Measurements from ENCODE around the gene CYP4F3.
"Not testable (repeated sequence)": the region's sequence is repeated elsewhere in the genome, so short reads cannot be mapped to it uniquely, and the experiment has no call there.

CYP4F3 gene

DNA sequence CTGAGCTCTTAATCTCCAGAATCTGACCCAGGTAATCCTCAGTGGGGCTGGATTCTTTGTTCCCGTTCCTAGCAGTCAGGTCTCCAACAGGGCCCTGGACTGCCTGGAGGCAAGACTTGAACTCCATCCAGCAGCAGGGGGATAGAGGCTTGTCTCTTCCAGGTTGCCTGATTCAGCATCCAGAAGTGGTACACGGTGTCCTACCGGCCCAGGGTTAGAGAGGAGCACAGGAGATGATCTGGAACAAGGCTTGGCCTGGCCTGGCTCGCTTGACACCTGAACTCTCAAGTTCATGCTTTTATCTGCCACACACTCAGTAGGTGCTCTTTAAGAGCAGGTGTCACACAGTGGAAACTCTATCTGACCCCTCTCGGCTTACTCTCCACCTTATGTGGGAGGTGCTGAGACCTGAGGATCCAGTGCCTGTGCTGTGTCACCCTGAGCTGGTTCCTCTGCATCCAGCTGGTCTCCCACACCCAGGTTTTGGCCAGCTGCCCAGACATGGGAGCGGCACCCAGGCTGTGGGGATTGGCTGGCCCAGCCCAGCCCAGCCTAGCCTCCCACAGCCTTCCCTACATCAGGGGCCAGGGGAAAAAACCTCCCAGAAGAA is at the start of gene CYP4F3:
CYP4F3 (plus strand) TSS at position 604 of the 610 bp plus-strand sequence. CDS start 519 bp downstream, outside the sequence.
- no peak for DNase-seq

GRCh38 chr19:15591796-15592195 is 48.9 kb upstream of the CYP4F3 start:
- DNase-seq = no peak

DNA sequence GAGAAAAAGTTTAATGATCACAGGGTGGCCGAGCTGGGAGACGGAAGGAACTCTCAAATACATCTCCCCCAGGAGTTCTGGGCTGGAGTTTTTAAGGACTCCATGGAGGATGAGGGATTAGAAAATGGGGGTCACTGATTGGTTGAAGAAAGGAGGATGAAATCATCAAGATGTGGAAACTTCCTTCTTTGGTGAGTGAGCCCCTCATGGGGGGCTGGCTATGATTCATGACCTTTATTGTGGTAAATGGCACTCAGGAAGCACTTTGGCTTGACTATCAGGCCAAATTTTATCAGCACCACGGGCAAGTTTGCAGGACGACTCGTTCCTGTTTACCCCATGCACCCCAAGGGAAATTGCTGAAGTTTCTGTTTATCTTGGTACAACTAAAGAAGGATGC is 48.2 kb upstream of the CYP4F3 start:
- not testable (repeated sequence) for DNase-seq

GRCh38 chr19:15593766-15594165 is 46.9 kb upstream of the CYP4F3 start:
- DNase-seq = not testable (repeated sequence)

DNA sequence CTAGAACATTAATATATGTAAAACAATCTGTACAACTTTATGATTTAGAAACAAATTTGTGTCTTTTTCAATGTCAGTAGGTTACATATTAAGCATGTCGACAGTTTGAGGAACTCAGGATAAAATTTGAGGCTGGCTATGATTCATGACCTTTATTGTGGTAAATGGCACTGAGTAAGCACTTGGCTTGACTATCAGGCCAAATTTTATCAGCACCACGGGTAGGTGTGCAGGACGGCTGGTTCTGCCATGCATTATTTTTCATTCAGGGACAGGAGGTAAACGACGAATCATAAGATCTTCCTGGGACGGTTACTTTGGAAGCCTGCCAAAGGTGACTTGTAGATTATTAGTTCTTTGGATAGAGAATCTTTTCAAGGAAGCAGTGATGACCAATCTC is 45.6 kb upstream of the CYP4F3 start:
- DNase-seq = no peak

- not testable (repeated sequence) for DNase-seq
Measured at GRCh38 chr19:15607978-15608925, 32.4 kb upstream of the CYP4F3 start.

GRCh38 chr19:15609261-15609660 is 31.4 kb upstream of the CYP4F3 start:
- no peak for DNase-seq

- no peak for DNase-seq
Measured at GRCh38 chr19:15612342-15612741, 28.4 kb upstream of the CYP4F3 start.

GRCh38 chr19:15613338-15613737 is 27.4 kb upstream of the CYP4F3 start:
- DNase-seq = no peak

DNA sequence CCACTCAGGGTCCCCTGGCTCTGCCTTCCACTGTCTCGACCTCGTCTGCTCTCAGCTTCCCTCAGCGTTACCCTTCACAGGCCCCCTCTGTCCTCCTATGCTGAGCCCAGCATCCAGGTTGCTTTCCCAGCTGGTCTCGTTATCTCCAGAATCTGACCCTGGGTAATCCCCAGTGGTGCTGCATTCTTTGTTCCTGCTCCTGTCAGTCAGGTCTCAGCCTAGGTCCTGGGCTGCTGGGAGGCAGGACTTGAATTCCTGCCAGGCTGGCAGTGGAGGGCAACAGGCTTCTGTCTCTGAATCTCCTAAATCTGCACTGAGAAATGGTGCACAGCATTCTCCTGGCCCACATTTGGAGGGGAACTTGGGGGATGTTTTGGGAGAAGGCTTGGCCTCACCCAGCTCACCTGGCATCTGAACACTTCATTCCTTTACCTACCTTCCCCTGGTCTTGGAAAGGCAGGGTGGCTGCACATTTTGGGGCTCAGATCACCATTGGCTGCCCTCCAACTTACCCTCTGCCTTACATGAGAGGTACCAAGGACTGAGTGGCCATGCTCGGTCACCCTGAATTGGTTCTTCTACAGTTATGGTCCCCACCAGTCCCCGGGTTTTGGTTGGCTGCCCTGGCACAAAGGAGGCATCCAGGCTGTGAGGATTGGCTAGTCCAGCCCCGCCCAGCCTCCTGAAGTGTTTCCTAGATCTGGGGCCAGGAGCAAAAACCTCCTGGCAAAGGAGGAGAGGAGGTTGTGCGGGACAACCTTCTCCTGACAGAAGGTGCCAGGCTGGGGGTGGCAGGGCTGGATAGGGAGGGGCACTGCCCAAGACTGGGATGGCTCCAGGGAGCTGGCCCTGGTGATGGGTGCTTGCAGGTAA is 26.0 kb upstream of the CYP4F3 start, which contains the start of gene CYP4F8:
CYP4F8 (plus strand) TSS at position 712 of the 873 bp plus-strand sequence. CDS start 399 bp downstream, outside the sequence.
- DNase-seq = no peak

- no peak for DNase-seq
Measured at GRCh38 chr19:15615526-15615925, 25.2 kb upstream of the CYP4F3 start.

- no peak for DNase-seq
Measured at GRCh38 chr19:15616183-15616582, 24.5 kb upstream of the CYP4F3 start.

DNA sequence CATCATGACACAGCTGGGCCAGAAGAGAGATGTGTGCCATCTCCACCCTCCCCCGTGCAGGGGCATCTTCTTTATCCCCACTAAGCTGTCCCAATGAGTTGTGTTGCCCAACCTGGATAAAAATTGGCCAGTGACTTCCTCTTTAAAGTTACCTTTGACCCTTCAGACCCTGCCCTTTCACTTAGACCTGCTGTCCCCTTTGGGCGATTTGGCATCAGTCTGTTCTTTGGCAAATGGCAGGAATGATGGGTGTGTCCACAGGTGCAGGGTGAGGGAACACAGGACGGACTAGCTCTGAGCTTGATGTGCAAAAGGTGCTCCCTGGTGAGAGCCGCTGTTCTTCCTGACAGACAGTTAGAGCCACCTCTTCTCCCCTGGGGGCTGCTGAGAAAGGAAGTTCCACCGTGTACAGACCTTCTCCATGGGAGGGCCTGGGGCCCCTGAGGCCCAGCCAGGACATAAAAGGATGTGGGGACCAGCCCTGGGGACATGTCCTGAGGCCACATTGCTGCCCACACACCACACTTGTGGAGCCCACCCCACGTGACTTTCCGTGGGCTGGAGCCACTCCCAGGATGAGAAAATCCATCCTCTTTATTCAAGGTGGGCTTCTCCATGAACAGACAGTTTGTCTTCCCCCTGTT is 23.9 kb upstream of the CYP4F3 start:
- DNase-seq = no peak

DNA sequence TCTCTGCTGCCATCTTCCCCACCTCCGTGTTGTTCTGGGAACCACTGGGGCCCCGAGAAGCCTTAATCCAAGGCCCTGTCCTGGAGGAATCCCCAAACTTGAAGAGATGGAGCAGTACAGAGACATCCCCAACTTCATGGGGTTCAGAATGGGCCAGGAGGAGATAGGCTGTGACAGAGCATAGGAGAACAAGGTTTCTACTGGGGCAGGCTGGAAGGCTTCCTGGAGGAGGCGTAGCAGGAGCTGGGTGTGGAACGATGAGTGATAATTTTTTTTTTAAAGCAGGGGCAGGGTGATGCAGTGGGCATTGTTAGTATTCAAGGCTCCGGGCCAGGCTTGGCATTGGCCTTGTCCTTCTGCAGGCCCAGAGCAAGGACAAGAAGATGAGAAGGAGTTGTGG is 22.4 kb upstream of the CYP4F3 start:
- no peak for DNase-seq

DNA sequence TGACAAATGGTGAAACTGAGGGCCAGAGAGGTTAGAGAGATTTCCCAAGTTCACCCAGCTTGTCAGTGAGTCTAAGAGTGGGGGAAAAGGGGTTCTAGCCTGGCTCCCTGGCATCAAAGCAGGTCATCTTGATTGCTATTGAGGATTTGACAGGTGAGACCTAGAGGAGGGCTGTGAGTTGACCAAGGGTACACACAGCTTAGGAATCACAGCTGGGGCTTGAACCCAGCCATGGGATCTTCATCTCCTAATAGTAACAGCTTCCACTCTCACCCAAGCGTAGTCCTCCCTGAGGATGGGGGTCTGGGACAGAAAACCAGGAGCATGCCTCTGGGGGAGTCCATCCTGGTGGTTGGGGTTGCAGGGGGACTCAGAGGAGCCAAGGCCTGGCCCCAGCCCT is 18.9 kb upstream of the CYP4F3 start:
- no peak for DNase-seq

DNA sequence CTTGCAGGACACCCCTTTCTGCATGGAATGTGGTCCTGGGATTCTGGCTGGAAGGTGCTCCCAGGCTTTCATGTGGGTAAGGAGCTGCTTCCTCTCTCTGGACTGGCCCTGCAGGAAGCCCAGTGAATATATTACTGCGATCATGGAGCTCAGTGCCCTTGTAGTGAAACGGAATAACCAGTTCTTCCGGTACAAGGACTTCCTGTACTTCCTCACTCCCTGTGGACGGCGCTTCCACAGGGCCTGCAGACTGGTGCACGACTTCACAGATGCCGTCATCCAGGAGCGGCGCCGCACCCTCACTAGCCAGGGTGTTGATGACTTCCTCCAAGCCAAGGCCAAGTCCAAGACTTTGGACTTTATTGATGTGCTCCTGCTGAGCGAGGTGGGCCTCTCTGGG is 17.7 kb upstream of the CYP4F3 start:
- no peak for DNase-seq

DNA sequence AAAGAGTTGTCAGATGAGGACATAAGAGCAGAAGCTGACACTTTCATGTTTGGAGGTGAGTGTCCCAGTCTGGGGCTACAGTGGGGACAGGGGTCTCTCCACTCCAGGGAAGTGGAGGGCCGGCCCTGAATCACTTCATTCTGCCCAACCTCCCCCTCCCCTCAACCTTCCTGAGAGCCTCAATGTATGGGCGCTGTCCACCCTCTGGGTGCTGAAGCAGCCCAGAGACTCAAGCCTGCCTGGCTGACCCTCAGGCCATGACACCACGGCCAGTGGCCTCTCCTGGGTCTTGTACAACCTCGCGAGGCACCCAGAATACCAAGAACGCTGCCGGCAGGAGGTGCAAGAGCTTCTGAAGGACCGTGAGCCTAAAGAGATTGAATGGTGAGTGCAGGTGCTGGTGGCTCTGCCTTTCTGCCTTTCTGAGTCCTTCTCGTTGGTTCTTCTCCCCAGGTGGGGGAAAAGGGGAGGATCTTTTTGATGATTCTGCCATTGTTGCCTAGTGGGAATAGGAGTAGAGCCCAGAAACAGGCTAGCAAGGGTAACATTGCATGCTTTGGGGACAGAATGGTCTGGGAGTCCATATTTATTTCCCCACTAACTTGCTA is 16.9 kb upstream of the CYP4F3 start:
- DNase-seq = no peak

DNA sequence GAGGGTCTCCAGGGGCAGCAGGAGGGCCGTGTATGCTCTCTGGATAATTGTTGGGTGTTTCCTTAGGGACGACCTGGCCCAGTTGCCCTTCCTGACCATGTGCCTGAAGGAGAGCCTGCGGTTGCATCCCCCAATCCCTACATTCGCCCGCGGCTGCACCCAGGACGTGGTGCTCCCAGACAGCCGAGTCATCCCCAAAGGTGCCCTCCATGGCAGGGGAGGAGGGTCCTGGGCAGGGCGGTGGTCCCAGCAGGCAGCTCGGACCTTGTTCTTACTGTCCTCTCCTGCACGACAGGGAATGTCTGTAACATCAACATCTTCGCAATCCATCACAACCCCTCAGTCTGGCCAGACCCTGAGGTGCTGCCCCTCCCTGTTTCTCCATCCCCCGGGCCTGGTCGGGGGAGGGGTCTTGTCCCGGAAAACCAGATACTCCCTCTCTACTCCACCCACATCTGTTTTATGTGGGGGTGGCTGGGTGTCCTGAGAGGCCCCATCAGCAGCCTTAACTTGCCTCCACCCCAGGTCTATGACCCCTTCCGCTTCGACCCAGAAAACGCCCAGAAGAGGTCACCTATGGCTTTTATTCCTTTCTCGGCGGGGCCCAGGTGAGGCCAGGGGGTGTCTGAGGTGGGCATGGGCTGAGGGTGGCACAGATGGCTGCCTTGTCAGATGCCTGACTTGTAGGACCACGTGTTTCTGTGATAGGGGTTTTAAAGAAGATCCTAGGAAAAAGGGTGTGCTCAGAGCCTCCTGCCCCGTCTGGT is 12.3 kb upstream of the CYP4F3 start:
- DNase-seq = no peak

- DNase-seq = peak; percentile 5 to 67
Measured at GRCh38 chr19:15629003-15629880, 11.5 kb upstream of the CYP4F3 start.

GRCh38 chr19:15631817-15632216 is 8.9 kb upstream of the CYP4F3 start:
- peak in 1 of 2 experiments; percentile 38 for DNase-seq

All from NCI-H526 (cell line).